Activated CD8-positive, alpha-beta memory T cell treated with anti-CD3 and anti-CD28 coated beads, Interleukin-2, amount 10 ng/mL, durations not matched to agents 7 days and 5 days (primary cell): ENCODE measurements around the gene ZC3H10. TPM values are rescaled to one million over a fixed set of nuclear protein-coding genes. Genes with fewer than 3 reads are reported as not detected.
"Not testable (repeated sequence)": the region's sequence is repeated elsewhere in the genome, so short reads cannot be mapped to it uniquely, and the experiment has no call there.

Experiments
- ATAC-seq: fragments of 150-1000 bp; cut with Tn5 transposase; one replicate; pipeline ENCODE4 v1.10.0; 2021; ENCODE audit warnings: moderate library complexity
- CTCF ChIA-PET: fragments of 350-600 bp; sonication (Branson Sonifier 250); formaldehyde crosslinking; loops from one replicate; lab custom pipeline; 2021; ENCODE audit warnings: antibody characterized with exemption; lab: Charles Lee
- DNase-seq: peaks from one replicate; pipeline ENCODE4 v3.0.0-alpha.2; 2020
- H3K27ac Mint-ChIP-seq: one replicate; pipeline ENCODE4 v1.8.0; 2021; ENCODE audit warnings: mild to moderate bottlenecking, mixed read lengths
- H3K27me3 Mint-ChIP-seq: one replicate; pipeline ENCODE4 v1.8.0; 2021; ENCODE audit warnings: mixed read lengths
- H3K36me3 Mint-ChIP-seq: one replicate; pipeline ENCODE4 v1.8.0; 2021; ENCODE audit warnings: mild to moderate bottlenecking, mixed read lengths
- H3K4me1 Mint-ChIP-seq: one replicate; pipeline ENCODE4 v1.8.0; 2021; ENCODE audit warnings: mixed read lengths
- H3K4me3 Mint-ChIP-seq: one replicate; pipeline ENCODE4 v1.8.0; 2021; ENCODE audit warnings: mild to moderate bottlenecking, moderate library complexity, mixed read lengths
- H3K9me3 Mint-ChIP-seq: one replicate; pipeline ENCODE4 v1.8.0; 2022; ENCODE audit warnings: low read depth, mixed read lengths
- total RNA-seq, 2 experiments: library from RNA; stranded (reverse); gene quantifications; one replicate each; pipeline ENCODE4 v1.2.3, GENCODE V29; 2021

The ZC3H10 gene
- total RNA-seq, 2 experiments from 2014 or later: 10.3 to 11.7 TPM

DNA sequence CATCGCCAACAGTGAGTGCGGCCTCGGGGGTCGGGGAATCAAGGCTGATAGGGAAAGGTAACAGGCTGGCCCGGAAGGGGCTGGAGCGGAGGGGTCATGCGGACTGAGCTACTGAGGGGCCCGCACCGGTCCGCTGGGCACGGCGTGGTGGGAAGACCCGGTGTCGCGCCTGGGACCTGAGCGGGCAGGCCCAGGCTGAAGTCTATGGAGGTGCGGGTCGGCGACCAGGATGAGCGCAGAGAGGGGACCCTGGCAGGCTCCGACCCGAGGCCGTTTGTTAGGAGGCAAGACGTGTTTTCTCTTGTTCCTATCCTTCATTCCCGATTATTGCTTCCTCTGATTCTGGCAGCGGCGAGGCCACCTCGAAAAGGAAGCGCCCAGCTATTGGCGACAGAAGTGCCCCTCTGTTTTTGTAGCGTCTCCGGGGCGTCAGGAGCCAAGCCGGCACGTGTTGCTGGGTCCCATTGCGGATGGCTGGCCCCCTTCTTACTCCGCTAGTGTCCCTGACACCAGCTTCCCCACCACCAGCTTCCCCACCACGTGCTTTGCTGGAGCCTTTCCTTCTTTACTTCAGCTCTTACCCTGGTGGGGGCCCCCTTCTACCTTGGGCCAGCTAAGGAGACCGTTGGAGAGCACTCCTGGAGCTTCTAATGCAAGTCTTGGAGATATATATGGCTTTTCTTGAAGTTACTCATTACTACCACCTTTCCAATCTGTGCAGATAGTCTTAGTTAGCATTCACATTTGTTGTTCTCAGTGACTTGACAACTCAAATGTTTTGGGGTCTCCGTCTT lies 13.1 kb upstream of the ZC3H10 start:
- ATAC-seq: peak; percentile 8
- H3K36me3 Mint-ChIP-seq: peaks cover 43% of the 10 kb centered on the region
- H3K27me3 Mint-ChIP-seq: no peaks in the 10 kb centered on the region
- H3K9me3 Mint-ChIP-seq: no peaks in the 10 kb centered on the region
- CTCF ChIA-PET: interaction anchor here (0.7 to 8.6 kb wide), 21 partner anchors 8 to 375 kb away, joined by 3 to 97 read pairs (median 8); partner anchors contain the start of genes CD63, ERBB3, ESYT1 and IKZF4
- DNase-seq: peak; percentile 63
- H3K4me1 Mint-ChIP-seq: peaks cover 44% of the 10 kb centered on the region
- peak overlapping the region; percentile 99 for H3K4me3 Mint-ChIP-seq
- peak overlapping the region; percentile 98 for H3K27ac Mint-ChIP-seq

- Mint-ChIP-seq H3K27ac (peak overlapping the region; percentile 98), H3K27me3 (no peaks in the 10 kb centered on the region), H3K36me3 (peaks cover 48% of the 10 kb centered on the region), H3K4me1 (peaks cover 44% of the 10 kb centered on the region), H3K9me3 (no peaks in the 10 kb centered on the region), H3K4me3 (peak overlapping the region; percentile 99)
- CTCF ChIA-PET: interaction anchor here (1.0 to 8.6 kb wide), 10 partner anchors 13 to 367 kb away, joined by 3 to 97 read pairs (median 12); partner anchors contain the start of genes ERBB3, RPL41, SMARCC2 and ZC3H10
- ATAC-seq (no peak), DNase-seq (no peak)
These were observed 12.5 kb upstream of the ZC3H10 start for GRCh38 chr12:56105609-56105902.

GRCh38 chr12:56107242-56107641 lies 10.8 kb upstream of the ZC3H10 start:
- Mint-ChIP-seq H3K4me3 (peak overlapping the region; percentile 21), H3K36me3 (peaks cover 60% of the 10 kb centered on the region), H3K27ac (peak overlapping the region; percentile 76), H3K9me3 (no peaks in the 10 kb centered on the region), H3K4me1 (peaks cover 34% of the 10 kb centered on the region), H3K27me3 (no peaks in the 10 kb centered on the region)
- no peak for DNase-seq
- ATAC-seq: no peak
- CTCF ChIA-PET: interaction anchor here (1.1 to 6.4 kb wide), 7 partner anchors 8 to 133 kb away, joined by 3 to 66 read pairs (median 3); partner anchors contain the start of genes RAB5B, RPL41 and ZC3H10

DNA sequence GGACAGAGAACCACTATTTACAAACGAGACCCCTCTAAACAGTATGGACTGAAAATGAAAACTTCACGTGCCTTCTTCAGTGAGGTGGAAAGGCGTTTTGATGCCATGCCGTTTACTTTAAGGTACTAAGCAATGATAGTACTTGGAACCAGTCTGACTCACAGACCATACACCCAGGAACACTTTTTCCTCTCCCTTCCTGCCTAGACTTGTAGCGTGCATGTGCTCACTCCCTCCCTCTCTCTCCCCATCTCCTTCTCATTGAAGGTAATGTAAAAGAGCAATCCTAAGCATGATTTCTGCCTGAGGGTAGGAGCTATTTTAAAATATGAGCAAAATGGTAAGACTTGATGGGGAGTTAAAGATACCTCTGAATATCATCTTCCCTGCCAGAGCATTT lies 7.5 kb upstream of the ZC3H10 start:
- no peaks in the 10 kb centered on the region for H3K27me3 Mint-ChIP-seq
- H3K4me3 Mint-ChIP-seq: no peak overlapping the region
- no peaks in the 10 kb centered on the region for H3K9me3 Mint-ChIP-seq
- H3K36me3 Mint-ChIP-seq: peaks cover 68% of the 10 kb centered on the region
- H3K27ac Mint-ChIP-seq: no peak overlapping the region
- H3K4me1 Mint-ChIP-seq: peaks cover 23% of the 10 kb centered on the region
- CTCF ChIA-PET: interaction anchor here (1.5 to 1.6 kb wide), 2 partner anchors 31 to 79 kb away, joined by 4 to 5 read pairs; partner anchors contain the start of gene SMARCC2
- ATAC-seq (no peak), DNase-seq (no peak)

DNA sequence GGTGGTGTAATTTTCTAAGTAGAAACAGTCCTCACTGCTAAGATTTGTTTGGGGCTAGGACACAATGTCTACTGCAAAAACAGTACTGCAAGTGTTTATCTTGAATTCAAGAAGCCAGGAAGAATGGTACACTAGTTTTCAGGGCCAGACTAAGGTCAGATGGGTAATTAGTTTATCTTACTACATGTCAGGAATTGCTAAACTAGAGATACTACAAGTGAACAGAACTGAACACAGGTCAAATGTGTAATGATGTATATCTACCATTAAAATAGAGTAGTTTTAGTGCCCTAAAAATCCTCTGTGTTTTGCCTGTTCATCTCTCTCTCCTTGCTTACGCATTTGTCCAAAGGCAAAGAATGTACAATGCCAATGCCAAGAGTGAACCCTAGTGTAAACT lies 4.0 kb upstream of the ZC3H10 start:
- Mint-ChIP-seq H3K4me1 (peaks cover 22% of the 10 kb centered on the region), H3K36me3 (peaks cover 58% of the 10 kb centered on the region), H3K27me3 (no peaks in the 10 kb centered on the region), H3K9me3 (no peaks in the 10 kb centered on the region), H3K4me3 (no peak overlapping the region), H3K27ac (peak overlapping the region; percentile 48)
- no peak for ATAC-seq
- CTCF ChIA-PET: no interaction called here
- no peak for DNase-seq

GRCh38 chr12:56115329-56115728 lies 2.7 kb upstream of the ZC3H10 start:
- H3K27me3 Mint-ChIP-seq: no peaks in the 10 kb centered on the region
- no peak for ATAC-seq
- peak overlapping the region; percentile 98 for H3K27ac Mint-ChIP-seq
- H3K4me3 Mint-ChIP-seq: peak overlapping the region; percentile 98
- H3K9me3 Mint-ChIP-seq: no peaks in the 10 kb centered on the region
- peaks cover 33% of the 10 kb centered on the region for H3K4me1 Mint-ChIP-seq
- no peak for DNase-seq
- CTCF ChIA-PET: interaction anchor here (0.8 to 1.8 kb wide), 7 partner anchors 8 to 75 kb away, joined by 3 to 9 read pairs (median 4); partner anchors contain the start of gene PA2G4
- peaks cover 51% of the 10 kb centered on the region for H3K36me3 Mint-ChIP-seq

DNA sequence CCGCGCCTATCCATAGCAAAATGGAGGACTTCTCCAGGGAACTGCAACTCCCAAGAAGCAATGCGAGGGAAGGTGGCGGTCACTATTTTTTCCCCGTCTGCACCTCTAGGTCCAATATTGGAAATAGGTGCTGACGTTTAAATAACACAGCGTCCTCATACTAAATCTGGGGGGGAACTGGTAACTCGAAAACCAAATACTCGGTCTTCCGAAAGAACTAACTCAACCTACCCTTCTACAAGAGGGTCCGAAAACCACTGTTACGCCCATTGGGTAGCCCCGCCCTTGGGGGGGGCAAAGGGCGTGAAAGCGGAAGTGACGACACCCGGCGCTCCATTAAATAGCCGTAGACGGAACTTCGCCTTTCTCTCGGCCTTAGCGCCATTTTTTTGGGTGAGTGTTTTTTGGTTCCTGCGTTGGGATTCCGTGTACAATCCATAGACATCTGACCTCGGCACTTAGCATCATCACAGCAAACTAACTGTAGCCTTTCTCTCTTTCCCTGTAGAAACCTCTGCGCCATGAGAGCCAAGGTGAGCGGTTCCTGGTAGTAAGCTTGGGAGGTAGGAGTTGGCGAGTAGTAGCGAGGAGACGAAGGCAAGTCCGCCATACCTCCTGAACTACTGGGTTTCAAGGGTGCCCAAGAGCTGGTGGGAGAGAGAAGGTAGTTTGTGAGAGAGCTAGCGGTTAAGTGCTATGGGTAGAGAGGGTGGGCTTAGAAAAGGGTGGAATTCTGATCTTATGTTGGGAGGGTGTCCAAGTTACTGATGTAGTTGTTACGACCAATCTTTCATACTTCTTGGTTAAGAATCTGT lies 1.6 kb upstream of the ZC3H10 start, which contains the start of gene RPL41:
Gene RPL41 (plus strand): TSS at position 367 of the 815 bp plus-strand sequence.
- peak; percentile 96 for DNase-seq
- Mint-ChIP-seq H3K4me3 (peak within 1 kb of the TSS; percentile 98), H3K4me1 (peaks cover 33% of the 10 kb centered on the region), H3K9me3 (no peaks in the 10 kb centered on the region), H3K27ac (peak within 1 kb of the TSS; percentile 98), H3K36me3 (peaks cover 39% of the 10 kb centered on the region), H3K27me3 (no peaks in the 10 kb centered on the region)
- peak; percentile 41 for ATAC-seq
- CTCF ChIA-PET: interaction anchor here (0.6 to 5.5 kb wide), 14 partner anchors 8 to 217 kb away, joined by 3 to 154 read pairs (median 12); partner anchors contain the start of genes ERBB3, ESYT1, MYL6 and MYL6B

- DNase-seq, H3K9me3 Mint-ChIP-seq, ATAC-seq, H3K27me3 Mint-ChIP-seq: not testable (repeated sequence)
- peak overlapping the region; percentile 98 for H3K4me3 Mint-ChIP-seq
- CTCF ChIA-PET: interaction anchor here (0.6 to 5.5 kb wide), 14 partner anchors 10 to 347 kb away, joined by 3 to 154 read pairs (median 14); partner anchors contain the start of genes ERBB3, ESYT1, MYL6 and MYL6B
- H3K27ac Mint-ChIP-seq: peak overlapping the region; percentile 98
- peaks cover 34% of the 10 kb centered on the region for H3K36me3 Mint-ChIP-seq
- H3K4me1 Mint-ChIP-seq: peaks cover 33% of the 10 kb centered on the region
These were observed 872 bp upstream of the ZC3H10 start for GRCh38 chr12:56117082-56117706.

GRCh38 chr12:56118688-56119357 lies 757 bp downstream of the ZC3H10 start:
- peaks cover 35% of the 10 kb centered on the region for H3K4me1 Mint-ChIP-seq
- ATAC-seq (no peak), DNase-seq (no peak)
- CTCF ChIA-PET: interaction anchor here (0.7 to 5.5 kb wide), 40 partner anchors 9 to 518 kb away, joined by 3 to 154 read pairs (median 4); partner anchors contain the start of genes ANKRD52, DNAJC14, ERBB3 and ESYT1
- peaks cover 18% of the 10 kb centered on the region for H3K36me3 Mint-ChIP-seq
- H3K9me3 Mint-ChIP-seq: no peaks in the 10 kb centered on the region
- H3K4me3 Mint-ChIP-seq: peak overlapping the region; percentile 98
- H3K27me3 Mint-ChIP-seq: no peaks in the 10 kb centered on the region
- peak overlapping the region; percentile 98 for H3K27ac Mint-ChIP-seq

DNA sequence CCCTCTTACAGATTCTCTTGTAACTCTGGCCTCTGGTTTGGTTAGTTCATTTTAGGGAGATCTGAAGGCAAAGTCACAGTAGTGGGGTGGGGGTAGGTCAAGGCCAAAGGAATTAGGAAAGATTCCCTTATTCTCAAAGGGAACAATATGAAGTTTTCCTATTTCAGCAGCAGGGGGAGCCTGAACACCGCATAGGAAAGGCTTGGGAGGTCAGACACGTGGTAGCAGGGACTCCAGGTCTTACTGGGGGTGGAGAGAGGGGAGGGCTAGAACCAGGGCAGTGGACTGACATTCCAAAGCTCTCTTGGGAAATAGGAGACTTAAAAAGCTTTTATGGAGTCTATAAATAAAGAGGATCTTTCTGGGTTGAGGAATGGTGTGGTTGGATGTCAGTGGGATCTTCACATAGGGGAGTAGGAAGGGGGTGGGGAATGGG lies 1.3 kb downstream of the ZC3H10 start:
- no peaks in the 10 kb centered on the region for H3K9me3 Mint-ChIP-seq
- H3K27ac Mint-ChIP-seq: peak overlapping the region; percentile 98
- CTCF ChIA-PET: interaction anchor here (0.7 to 5.5 kb wide), 27 partner anchors 8 to 383 kb away, joined by 3 to 154 read pairs (median 6); partner anchors contain the start of genes ANKRD52, COQ10A, ESYT1 and MYL6
- ATAC-seq (no peak), DNase-seq (peak; percentile 76)
- peaks cover 41% of the 10 kb centered on the region for H3K4me1 Mint-ChIP-seq
- H3K36me3 Mint-ChIP-seq: peaks cover 15% of the 10 kb centered on the region
- H3K4me3 Mint-ChIP-seq: peak overlapping the region; percentile 98
- H3K27me3 Mint-ChIP-seq: no peaks in the 10 kb centered on the region

DNA sequence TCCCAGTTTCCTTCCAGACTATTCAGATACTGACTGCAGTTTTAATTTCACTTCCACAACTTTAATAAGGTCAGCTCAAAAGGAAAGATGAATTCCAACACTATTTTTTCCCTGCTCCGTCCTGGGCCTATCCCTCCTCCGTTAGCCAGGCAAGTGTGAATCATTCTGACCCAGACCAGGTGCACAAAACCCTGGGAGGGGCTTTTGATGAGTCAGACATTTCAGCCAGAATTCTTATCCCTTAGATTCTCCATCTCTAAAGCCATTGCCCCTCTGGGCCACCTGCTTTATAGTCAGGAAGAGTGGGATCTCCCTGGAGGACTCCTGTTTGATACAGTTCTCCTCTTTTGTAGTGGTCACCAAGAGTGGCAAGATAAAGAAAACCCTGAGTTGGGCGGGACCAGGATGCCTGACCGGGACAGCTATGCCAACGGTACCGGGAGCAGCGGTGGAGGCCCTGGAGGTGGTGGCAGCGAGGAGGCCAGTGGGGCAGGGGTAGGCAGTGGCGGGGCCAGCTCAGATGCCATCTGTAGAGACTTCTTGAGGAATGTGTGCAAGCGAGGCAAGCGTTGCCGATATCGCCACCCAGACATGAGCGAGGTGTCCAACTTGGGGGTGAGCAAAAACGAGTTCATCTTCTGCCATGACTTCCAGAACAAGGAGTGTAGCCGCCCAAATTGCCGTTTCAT lies 2.2 kb downstream of the ZC3H10 start:
- CTCF ChIA-PET: interaction anchor here (0.6 to 5.5 kb wide), 14 partner anchors 7 to 384 kb away, joined by 3 to 154 read pairs (median 5); partner anchors contain the start of genes COQ10A, ESYT1, MYL6 and PA2G4
- ATAC-seq (no peak), DNase-seq (no peak)
- H3K9me3 Mint-ChIP-seq: no peaks in the 10 kb centered on the region
- no peak overlapping the region for H3K4me3 Mint-ChIP-seq
- H3K27me3 Mint-ChIP-seq: no peaks in the 10 kb centered on the region
- no peak overlapping the region for H3K27ac Mint-ChIP-seq
- peaks cover 15% of the 10 kb centered on the region for H3K36me3 Mint-ChIP-seq
- H3K4me1 Mint-ChIP-seq: peaks cover 41% of the 10 kb centered on the region
